KG1 (cell line): ENCODE data around the gene GPT2.

Experiments used
- DNase-seq: peaks from one replicate; lab custom pipeline; 2025; lab: John Stamatoyannopoulos, UW

GPT2 gene, protein sequence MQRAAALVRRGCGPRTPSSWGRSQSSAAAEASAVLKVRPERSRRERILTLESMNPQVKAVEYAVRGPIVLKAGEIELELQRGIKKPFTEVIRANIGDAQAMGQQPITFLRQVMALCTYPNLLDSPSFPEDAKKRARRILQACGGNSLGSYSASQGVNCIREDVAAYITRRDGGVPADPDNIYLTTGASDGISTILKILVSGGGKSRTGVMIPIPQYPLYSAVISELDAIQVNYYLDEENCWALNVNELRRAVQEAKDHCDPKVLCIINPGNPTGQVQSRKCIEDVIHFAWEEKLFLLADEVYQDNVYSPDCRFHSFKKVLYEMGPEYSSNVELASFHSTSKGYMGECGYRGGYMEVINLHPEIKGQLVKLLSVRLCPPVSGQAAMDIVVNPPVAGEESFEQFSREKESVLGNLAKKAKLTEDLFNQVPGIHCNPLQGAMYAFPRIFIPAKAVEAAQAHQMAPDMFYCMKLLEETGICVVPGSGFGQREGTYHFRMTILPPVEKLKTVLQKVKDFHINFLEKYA

DNA sequence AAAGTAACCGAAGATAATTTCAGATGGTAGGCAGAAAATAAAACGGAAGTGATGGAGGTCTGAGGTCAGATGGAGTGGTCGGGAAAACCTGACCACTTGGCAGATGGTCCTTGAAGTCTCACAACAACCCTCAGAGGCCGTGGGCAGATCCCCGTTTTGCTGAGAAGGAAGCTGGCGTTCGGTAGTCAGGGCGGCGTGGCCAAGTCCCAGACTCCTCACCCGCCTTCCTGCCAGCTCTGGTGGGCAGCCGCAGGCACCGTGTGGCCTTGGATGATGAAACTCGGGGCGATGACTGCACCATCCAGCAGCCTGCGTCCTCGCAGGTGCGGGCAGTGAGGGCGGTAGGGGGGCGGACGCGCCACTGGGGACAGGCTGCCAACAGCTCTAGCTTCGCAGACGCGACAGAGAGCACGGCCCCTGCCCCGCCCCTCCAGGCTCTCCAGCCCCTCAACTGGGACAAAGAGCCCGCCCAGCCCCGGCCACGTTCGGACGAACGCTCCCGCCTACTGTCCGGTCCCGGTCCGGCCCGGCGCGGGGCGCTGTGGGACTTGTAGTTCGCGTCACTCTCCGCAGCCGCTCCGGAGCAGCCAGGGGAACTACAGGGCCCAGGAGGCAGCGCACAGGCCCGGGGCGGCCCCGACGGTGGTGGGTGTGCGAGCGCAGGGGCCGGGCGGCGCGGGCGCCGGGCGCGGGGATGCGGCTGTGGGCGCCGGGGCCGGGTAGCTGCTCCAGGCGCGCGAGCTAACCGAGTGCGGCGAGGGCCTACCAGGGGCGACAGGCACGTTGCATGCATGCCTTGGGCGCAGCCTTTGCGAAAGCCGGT, at the start of gene GPT2:
Gene GPT2 (plus strand): TSS at position 673 of the 823 bp plus-strand sequence. CDS start 354 bp downstream, outside the sequence.
- DNase-seq, result peak; percentile 84

- DNase-seq, result no peak
Observed at GRCh38 chr16:46836534-46837530, 47.3 kb upstream of the GPT2 start.

DNA sequence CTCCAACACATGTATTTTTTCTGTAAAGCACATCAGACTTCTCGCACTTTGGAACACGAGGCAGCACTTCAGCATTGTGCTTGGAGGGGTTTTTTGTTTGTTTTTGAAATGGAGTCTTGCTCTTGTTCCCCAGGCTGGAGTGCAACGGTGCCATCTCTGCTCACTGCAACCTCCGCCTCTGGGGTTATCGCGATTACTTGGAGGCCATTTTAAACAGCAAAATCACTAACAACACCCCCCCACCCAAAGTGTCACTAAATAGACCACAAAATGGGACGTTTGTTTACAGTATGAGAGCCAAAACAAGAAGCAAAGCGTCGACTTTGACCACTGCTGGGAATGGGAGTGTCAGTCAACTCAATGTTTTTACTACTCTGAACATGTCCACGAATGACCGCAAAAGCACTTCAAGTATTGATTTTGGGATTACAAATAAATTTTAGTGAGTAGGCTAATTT, 44.1 kb upstream of the GPT2 start:
- DNase-seq, result no peak

DNA sequence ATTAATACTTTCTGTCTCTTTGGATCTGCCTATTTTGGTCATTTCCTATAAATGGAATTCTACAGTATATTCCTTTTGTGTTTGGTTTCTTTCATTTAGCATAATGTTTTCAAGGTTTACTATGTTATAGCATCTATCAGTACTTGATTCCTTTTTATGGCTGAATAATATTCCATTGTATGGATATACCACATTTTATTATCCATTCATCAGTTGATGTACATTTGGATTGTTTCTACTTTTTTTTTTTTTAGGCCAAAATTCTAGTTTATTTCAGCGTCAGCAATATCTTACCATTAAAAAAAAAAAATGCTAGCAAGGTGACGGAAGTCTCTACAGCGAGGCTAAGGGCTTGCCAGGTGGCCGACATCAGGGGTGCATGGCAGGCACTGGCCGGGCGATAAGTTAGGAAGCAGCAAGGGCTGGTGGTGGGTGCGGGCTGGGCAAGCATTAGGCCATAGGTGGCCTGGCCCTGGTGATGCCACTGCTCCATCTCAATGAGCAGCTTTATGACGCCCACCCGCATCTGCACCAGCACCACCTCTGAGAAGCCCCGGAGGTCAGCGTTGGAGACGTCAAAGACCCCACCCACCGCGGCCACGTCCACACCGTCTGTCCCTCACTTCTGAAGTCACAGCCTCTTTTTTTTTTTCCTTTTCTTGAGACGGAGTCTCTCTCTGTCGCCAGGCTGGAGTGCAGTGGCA, 41.8 kb upstream of the GPT2 start:
- DNase-seq, result no peak

DNA sequence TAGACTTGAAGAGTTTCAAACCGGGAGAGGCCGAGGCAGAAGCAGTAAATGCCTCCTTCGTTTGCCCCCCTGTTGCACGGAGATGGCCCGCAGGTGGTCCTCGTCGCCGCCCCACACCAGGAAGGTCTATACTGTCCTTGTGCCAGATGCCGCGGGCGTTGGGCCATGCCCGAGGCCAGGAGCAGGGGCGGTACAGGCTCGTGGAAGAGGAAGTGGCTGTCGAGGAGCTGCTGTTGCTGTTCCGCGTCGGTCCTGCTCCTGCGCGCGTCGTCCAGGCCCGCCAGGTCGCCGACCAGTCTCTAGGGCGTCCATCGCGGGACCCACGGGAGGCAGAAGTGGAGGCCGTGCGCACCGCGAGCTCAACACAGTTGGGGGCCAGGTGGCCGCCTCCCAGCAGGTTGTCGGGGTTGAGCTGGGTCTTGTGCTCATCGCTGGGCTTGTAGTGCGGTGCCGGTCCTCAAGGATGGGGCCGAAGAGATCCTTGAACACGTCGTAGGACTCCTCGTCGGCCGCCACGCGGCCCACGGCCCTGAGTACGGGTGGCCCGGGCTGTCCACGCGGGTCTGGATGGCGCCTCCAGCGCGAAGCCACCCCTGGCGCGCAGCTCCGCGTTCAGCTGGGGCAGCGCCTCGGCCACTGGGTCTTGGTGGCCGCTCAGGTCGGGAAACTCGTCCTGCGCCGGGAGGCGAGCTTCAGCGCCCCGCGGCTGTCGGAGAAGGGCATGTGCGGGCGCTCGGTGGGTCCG, 40.1 kb upstream of the GPT2 start:
- no peak for DNase-seq

- no peak for DNase-seq
Observed at GRCh38 chr16:46844771-46845170, 39.4 kb upstream of the GPT2 start.

DNA sequence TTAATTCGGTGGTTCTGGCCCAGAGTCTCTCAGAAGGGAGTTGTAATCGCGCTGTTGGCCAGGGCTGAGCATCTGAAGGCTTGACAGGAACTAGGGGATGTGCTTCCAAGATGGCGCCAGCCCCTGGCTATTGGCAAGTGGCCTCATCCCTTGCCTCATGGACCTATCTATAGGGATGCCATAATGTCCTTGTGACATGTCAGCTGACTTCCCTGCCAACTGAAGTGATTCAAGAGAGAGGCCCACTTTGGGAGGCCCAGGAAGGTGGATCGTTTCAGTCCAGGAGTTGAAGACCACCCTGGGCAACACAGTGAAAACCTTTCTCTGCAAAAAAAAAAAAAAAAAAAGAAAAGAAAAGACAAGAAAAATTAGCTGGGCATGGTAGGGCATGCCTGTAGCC, 38.2 kb upstream of the GPT2 start:
- DNase-seq, result no peak

- DNase-seq, result no peak
Observed at GRCh38 chr16:46848768-46849764, 35.1 kb upstream of the GPT2 start.

DNA sequence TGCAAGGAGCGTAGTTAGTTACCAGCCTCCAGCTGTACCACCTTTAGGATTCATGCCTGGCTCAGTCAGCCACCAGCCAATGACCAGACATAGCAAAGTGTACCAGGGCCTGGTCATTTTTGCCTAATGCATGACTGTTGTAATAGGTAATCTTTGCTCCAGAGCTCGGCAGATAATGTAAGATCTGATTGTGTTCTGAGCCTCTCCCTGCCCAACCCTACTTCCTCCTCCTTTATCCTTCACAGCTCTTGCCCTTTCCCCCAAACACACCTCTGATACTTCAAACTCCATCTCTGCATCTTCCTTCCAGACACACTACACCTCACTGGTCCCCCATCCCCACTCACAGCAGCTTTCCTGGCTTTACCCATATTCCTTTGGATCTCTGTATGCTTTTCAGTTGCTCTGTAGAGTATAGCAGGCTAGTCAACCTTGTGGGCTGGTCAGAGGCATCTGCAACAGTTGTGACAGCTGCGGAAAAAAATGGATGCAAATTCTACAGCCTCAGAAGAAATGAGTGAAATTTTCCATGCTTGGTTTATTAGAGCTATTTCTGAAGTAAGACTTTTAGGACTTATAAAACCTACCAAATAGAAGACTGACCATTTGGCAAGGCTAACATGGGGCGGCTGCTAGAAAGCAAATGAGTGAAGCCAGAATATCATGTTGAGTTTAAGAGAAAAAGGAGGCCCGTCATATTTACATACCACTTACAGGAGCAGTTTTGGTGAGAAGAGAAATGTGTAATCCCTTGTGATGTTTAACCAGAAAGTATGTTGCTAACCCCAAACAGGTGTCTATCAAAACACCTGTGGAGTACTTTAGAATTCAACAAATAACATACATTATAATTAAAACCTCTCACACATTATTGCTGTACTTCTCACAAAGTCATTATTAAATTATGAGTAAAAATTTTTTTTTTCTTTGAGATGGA, 33.3 kb upstream of the GPT2 start:
- no peak for DNase-seq

DNA sequence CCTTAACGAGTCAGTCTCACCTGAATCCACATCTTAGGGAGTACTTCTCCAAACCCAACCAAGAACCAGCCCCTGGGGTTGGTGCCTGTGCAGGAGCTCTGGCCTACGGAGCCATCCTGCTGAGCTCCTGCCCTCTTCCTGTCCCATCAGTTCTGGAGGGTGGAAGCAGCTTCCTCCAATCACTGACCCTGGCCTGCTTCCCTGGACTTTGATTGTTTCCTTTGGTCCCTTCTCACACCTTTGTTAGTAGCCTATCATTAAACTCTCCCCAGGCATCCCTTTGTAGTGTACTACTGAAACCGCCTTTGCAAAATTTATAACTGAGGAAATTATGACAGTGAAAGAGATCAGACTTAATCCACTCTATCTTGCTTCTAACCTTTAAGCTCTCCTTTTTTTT, 32.0 kb upstream of the GPT2 start:
- no peak for DNase-seq

DNA sequence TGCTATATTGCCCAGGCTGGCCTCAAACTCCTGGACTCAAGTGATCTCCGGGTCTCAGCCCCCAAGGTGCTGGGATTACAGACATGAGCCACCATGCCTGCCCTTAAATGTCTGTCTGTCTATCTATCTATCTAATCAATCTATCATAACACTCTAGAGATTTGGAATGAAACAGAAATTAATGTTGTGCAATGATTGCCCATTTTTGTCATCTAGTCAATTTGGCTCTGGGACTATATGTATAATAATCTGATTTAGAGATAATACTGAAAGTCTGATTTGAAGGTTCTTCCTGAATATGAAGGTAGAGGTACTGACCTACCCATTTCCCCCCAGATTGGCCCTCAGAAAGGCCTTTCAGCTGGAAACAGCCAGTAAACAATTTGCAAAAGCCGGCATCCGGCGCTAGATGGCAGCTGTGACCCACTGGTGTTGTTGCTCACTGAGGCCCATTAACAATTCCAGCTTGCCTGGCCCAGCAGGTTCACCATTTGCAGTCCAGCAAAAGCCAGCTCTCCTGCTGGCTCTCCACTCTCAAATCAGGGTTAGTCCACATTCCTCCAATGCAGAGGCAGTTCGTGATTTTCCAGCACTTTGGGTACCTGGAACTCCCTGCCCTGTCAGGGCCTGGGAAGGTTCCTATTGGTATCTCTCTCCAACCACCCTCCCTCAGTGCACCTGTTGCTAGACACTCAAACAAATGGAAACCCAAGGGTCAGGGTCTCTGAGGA, 30.3 kb upstream of the GPT2 start:
- DNase-seq, result no peak

- no peak for DNase-seq
Observed at GRCh38 chr16:46854846-46855245, 29.3 kb upstream of the GPT2 start.

DNA sequence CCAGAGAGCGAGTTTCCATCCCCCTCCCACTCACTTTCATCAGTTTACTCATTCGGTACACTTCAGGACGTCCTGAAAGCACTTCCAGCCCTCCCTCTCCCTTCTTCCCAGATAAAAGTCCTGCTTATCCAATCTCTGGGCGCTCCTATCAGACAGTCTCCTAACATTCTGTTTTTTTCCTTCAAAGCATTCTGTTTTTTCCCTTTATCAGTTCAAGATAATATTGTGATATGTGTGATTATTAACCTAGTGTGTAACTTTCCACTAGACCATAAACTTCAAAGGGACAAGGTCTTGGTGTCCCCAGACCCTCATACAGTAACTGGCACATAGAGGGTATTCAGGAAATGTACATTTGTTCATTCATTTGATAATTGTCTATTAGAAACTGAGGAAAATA, 28.8 kb upstream of the GPT2 start:
- no peak for DNase-seq

- DNase-seq, result no peak
Observed at GRCh38 chr16:46857368-46857945, 26.7 kb upstream of the GPT2 start.

DNA sequence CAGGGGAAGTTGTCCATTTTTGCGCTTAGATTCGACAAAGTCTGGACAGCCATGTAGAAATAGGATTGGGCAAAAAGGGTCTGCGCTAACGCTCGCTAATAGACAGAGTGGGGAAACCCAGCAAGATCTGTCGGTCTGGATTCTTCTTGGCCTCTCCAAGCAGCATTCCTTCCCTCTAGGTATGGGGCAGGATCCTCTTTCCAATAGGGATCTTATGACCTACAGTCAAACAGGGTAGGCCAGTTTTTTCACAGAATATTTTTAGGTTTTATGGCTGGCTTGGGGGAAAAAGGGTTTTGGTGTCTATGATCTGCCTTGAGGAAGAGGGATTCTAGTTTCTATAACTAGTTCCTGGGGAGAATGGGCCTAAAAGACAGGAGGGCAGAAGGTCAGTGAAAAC, 26.0 kb upstream of the GPT2 start:
- DNase-seq, result no peak

GRCh38 chr16:46859719-46860152, 24.4 kb upstream of the GPT2 start:
- DNase-seq, result no peak
